ENCODE measurements around the gene HDAC5.

- TF ChIP-seq CTCF (IDR thresholded peaks at IDR 0.05; ENCODE audit: borderline replicate concordance, extremely low read depth, low read length, poor library complexity, severe bottlenecking) (no peak), EZH2 (IDR thresholded peaks at IDR 0.05; ENCODE audit: borderline replicate concordance, low read depth, low read length, severe bottlenecking) (no peak)
These were observed 41.8 kb downstream of the HDAC5 start for GRCh38 chr17:44081681-44082080.

All from DND-41 (cell line).